ENCODE results near the gene CNOT4.

- no peak for TF ChIP-seq CTCF (IDR thresholded peaks at IDR 0.05)
- TF ChIP-seq POLR2A (IDR thresholded peaks at IDR 0.05), result no peak
These were observed 62.2 kb downstream of the CNOT4 start for GRCh38 chr7:135447748-135448147.

All from adrenal gland (tissue), 5 donors.